AG04449 (cell line): ENCODE results near the gene ZNF253.
"Not testable (repeated sequence)": the region's sequence is repeated elsewhere in the genome, so short reads cannot be mapped to it uniquely, and the experiment has no call there.

ENCODE experiments used
- CTCF ChIA-PET: fragments of 350-600 bp; formaldehyde crosslinking; extraction: SDS; loops from one replicate; lab custom pipeline; 2021; ENCODE audit warnings: antibody characterized with exemption; lab: Yijun Ruan, JAX
- POLR2A ChIA-PET: fragments of 400-600, 350-600 bp; formaldehyde crosslinking; extraction: SDS; loops from one replicate; lab custom pipeline; 2020; ENCODE audit warnings: antibody characterized with exemption, inconsistent platforms; lab: Yijun Ruan, JAX
- DNase-seq: peaks from one replicate; pipeline ENCODE4 v3.0.0-alpha.2; 2010; ENCODE audit warnings: low read depth, low spot score
- H3K4me3 ChIP-seq: 2 replicates; pipeline ENCODE4 v1.5.1; 2011; ENCODE audit warnings: low read depth, mild to moderate bottlenecking, control low read depth, low read length
- CTCF ChIP-seq: IDR thresholded peaks from one replicate; pipeline ENCODE4 v1.5.1; 2011; ENCODE audit warnings: mild to moderate bottlenecking, moderate library complexity, low read length, control low read depth, inconsistent platforms; ENCODE audit not compliant: insufficient read depth; ENCODE audit errors: missing control alignments

Gene ZNF253

GRCh38 chr19:19884583-19884982 lies 18.9 kb downstream of the ZNF253 start:
- no peak overlapping the region for H3K4me3 ChIP-seq
- ChIA-PET CTCF (no interaction called here), POLR2A (no interaction called here)
- DNase-seq, result no peak
- TF ChIP-seq CTCF, result no peak

- DNase-seq, H3K4me3 ChIP-seq, CTCF ChIA-PET, POLR2A ChIA-PET: not testable (repeated sequence)
These were observed 26.6 kb downstream of the ZNF253 start for GRCh38 chr19:19892055-19892941.

GRCh38 chr19:19900139-19900728 lies 34.6 kb downstream of the ZNF253 start:
- peak; percentile 16 for DNase-seq
- TF ChIP-seq CTCF, result no peak
- ChIA-PET CTCF (no interaction called here), POLR2A (interaction anchor here (1.0 to 2.4 kb wide), 6 partner anchors 14 to 124 kb away, joined by 3 to 22 read pairs (median 6); partner anchors contain the start of genes ZNF253 and ZNF506)
- H3K4me3 ChIP-seq, result peak overlapping the region; percentile 79

GRCh38 chr19:19900729-19901444 lies 35.2 kb downstream of the ZNF253 start, which contains the start of gene ZNF93:
ZNF93 (plus strand) TSS chr19:19900946; CDS start chr19:19901089, 143 bp downstream.
- ChIA-PET POLR2A (interaction anchor here (0.7 to 2.4 kb wide), 8 partner anchors 14 to 168 kb away, joined by 3 to 22 read pairs (median 4); partner anchors contain the start of genes ZNF14, ZNF253, ZNF506 and ZNF682), CTCF (no interaction called here)
- peak within 1 kb of the TSS; percentile 79 for H3K4me3 ChIP-seq
- DNase-seq, result peak; percentile 83
- no peak for TF ChIP-seq CTCF

- not testable (repeated sequence) for DNase-seq, H3K4me3 ChIP-seq
These were observed 41.9 kb downstream of the ZNF253 start for GRCh38 chr19:19907551-19907950.

GRCh38 chr19:19909654-19910053 lies 44.0 kb downstream of the ZNF253 start:
- ChIA-PET POLR2A (no interaction called here), CTCF (no interaction called here)
- no peak overlapping the region for H3K4me3 ChIP-seq
- no peak for DNase-seq
- no peak for TF ChIP-seq CTCF

More at GRCh38 chr19:19907551-19907950, 41.9 kb downstream of the ZNF253 start:
- CTCF ChIA-PET, result interaction anchor here (1.4 kb wide), 1 partner anchor 10 kb away, joined by 4 read pairs; no protein-coding TSS in a partner anchor
- POLR2A ChIA-PET, result not testable (repeated sequence)
